Heart left ventricle (tissue), 16 donors: Measurements from ENCODE around the gene RACGAP1. TPM values are rescaled to one million over a fixed set of nuclear protein-coding genes. Genes with fewer than 3 reads are reported as not detected.

Experiments used
- ATAC-seq, 4 donors: fragments of 200-7000 bp; cut with Tn5 transposase; one replicate each; pipeline ENCODE4 v1.9.1; 2020 to 2022; ENCODE audit warnings: moderate library complexity in 4 of 4, mild to moderate bottlenecking in 3 of 4, moderate number of reproducible peaks in 1 of 4
- DNase-seq, 5 donors: peaks; one replicate each; pipeline ENCODE4 v3.0.0-alpha.2; 2020
- H3K27ac ChIP-seq, 12 donors: fragments of 200-600 bp; sonication (generic) in 4 of 12; one replicate each; pipeline versions ENCODE4 v1.5.0 to v1.8.0; 2016 to 2022; ENCODE audit warnings: mild to moderate bottlenecking in 2 of 12
- H3K27me3 ChIP-seq, 9 donors: fragments of 200-600 bp; sonication (generic) in 2 of 9; one replicate each; pipeline versions ENCODE4 v1.5.1 to v1.8.0; 2016 to 2022; ENCODE audit warnings: mild to moderate bottlenecking in 3 of 9
- H3K36me3 ChIP-seq, 9 donors: fragments of 200-600 bp; sonication (generic) in 2 of 9; one replicate each; pipeline versions ENCODE4 v1.5.0 to v1.8.0; 2018 to 2022; ENCODE audit warnings: mild to moderate bottlenecking in 2 of 9
- H3K4me1 ChIP-seq, 12 donors: fragments of 200-600 bp; sonication (generic) in 4 of 12; one replicate each; pipeline versions ENCODE4 v1.5.0 to v1.8.0; 2016 to 2022; ENCODE audit warnings: mild to moderate bottlenecking in 3 of 12
- H3K4me3 ChIP-seq, 12 donors: fragments of 200-600 bp; sonication (generic) in 4 of 12; one replicate each; pipeline versions ENCODE4 v1.5.0 to v1.8.0; 2017 to 2022; ENCODE audit warnings: mild to moderate bottlenecking in 9 of 12, moderate library complexity in 4 of 12
- H3K9me3 ChIP-seq, 12 donors: fragments of 200-600 bp; sonication (generic) in 4 of 12; one replicate each; pipeline versions ENCODE4 v1.5.0 to v1.8.0; 2016 to 2022; ENCODE audit warnings: mild to moderate bottlenecking in 1 of 12
- CTCF ChIP-seq, 12 donors: fragments of 200-600 bp; sonication (generic) in 4 of 12; IDR thresholded peaks; one replicate each; pipeline versions ENCODE4 v1.5.0 to v1.8.0; 2018 to 2022; ENCODE audit warnings: antibody characterized with exemption in 12 of 12, mild to moderate bottlenecking in 5 of 12
- POLR2A ChIP-seq, 2 donors: fragments of 450-650 bp; IDR thresholded peaks; one replicate each; pipeline ENCODE4 v1.6.1; 2017; ENCODE audit warnings: antibody characterized with exemption in 2 of 2, mild to moderate bottlenecking in 2 of 2, moderate library complexity in 2 of 2
- WGBS, 4 donors: extraction: QIAGEN DNeasy Blood & Tissue Kit in 2 of 4; methylation state at CpG; one replicate each; pipeline versions ENCODE4 v1.1.5 to v1.1.7; 2013 to 2018; 5-methylcytosine and 5-hydroxymethylcytosine counted together
- intact Hi-C, 10 donors: fragments of 100-400 bp; cut with DNase I; formaldehyde crosslinking; loops; one replicate each; pipeline versions ENCODE4 v1.11.1 to v1.14.2; 2022
- polyA plus RNA-seq, 2 donors: library from polyadenylated mRNA; stranded (reverse); fragments of 200-250 nt; gene quantifications; one replicate each; pipeline ENCODE4 v1.2.3, GENCODE V29; 2013
- total RNA-seq, 9 donors: library from RNA; depleted of rRNA in 2 of 9; stranded (reverse); fragments of >200 nt in 2 of 9; fragmentation: NEBNext Ultra II Directional in 3 of 9; extraction: Animal tissue kit (Norgen Biotek cat#: 25700) in 3 of 9; gene quantifications; one replicate each; pipeline versions ENCODE4 v1.1.0 to v1.2.4, GENCODE V29; 2016 to 2023
- donor health status: ischemic (EF 13 %, LVEDD 7.1; RV severe dilation, severe dysfunction).
- donor health status: healthy with polysubstance abuse.
- donor health status: DM: no; HTN: yes; CAD: no.
- donor health status: DM: no; HTN: no; CAD: no.
- donor health status: ischemic (EF 25% LVEDD 6.9; RV normal size, moderate dysfunction).
- donor health status: ischemic (EF 25% LVEDD 5.7; RV mildly dilated, moderate dysfunction).
- donor health status: healthy.
- donor health status: DM: yes; HTN: yes; CAD: no.
- donor health status: ischemic (EF 35%, LVEDD 5.7; RV mildly dilated, moderate dysfunction).
- donor health status: nonischemic (EF 11% LVEDD 7.7; RV severe dilation, severe dysfunction).
- donor health status: DM: yes; HTN: yes; CAD: no.
- donor health status: PGD.
- donor health status: ischemic (EF 29% LVEDD 5.4; RV normal size, mild dysfunction).
- donor health status: nonischemic (EF 23%, LVEDD 6.1; RV moderate dilation, normal function).

RACGAP1 gene
- total and polyA plus RNA-seq, 11 donors: 0.91 to 17.8 (median 5.2) TPM

- intact Hi-C loops: loop anchor here in 1 of 10 donors (10.0 kb wide), 1 partner anchor 302 kb away; no protein-coding TSS in a partner anchor
- peak in 3 of 4 donors; percentile 43 to 61 (median 58) for ATAC-seq
Measured at GRCh38 chr12:50066402-50066801, 41.1 kb upstream of the RACGAP1 start.

GRCh38 chr12:50065726-50066310, 40.5 kb upstream of the RACGAP1 start:
- Histone ChIP-seq H3K27me3 (no peaks in the 10 kb centered on the region), H3K4me1 (peaks cover 0 to 13% (median 1%) of the 10 kb centered on the region in 12 donors), H3K4me3 (no peak overlapping the region), H3K36me3 (no peaks in the 10 kb centered on the region), H3K9me3 (no peaks in the 10 kb centered on the region), H3K27ac (no peak overlapping the region)
- no peak for ATAC-seq
- intact Hi-C loops: loop anchor here in 1 of 10 donors (10.0 kb wide), 1 partner anchor 301 kb away; no protein-coding TSS in a partner anchor
- WGBS, 4 donors: 74 to 89% (median 78%) methylated on average over 3 of the region's 3 CpGs
- TF ChIP-seq CTCF (IDR thresholded peaks at IDR 0.05) (no peak), POLR2A (IDR thresholded peaks at IDR 0.05) (no peak)
- no peak for DNase-seq

More at GRCh38 chr12:50066402-50066801, 41.1 kb upstream of the RACGAP1 start:
- peak in 2 of 5 donors; percentile 35 to 42 for DNase-seq
- H3K9me3 ChIP-seq: no peaks in the 10 kb centered on the region
- H3K27ac ChIP-seq: peak overlapping the region in 1 of 12 donors; percentile 34
- WGBS, 4 donors: 39 to 50% (median 44%) methylated on average over 5 of the region's 5 CpGs
- H3K36me3 ChIP-seq: no peaks in the 10 kb centered on the region
- peaks cover 0 to 13% (median 2%) of the 10 kb centered on the region in 12 donors for H3K4me1 ChIP-seq
- H3K4me3 ChIP-seq: no peak overlapping the region
- no peaks in the 10 kb centered on the region for H3K27me3 ChIP-seq
- TF ChIP-seq CTCF (IDR thresholded peaks at IDR 0.05): no peak
- TF ChIP-seq POLR2A (IDR thresholded peaks at IDR 0.05): no peak

- ATAC-seq (no peak), DNase-seq (no peak)
- no peak overlapping the region for H3K4me3 ChIP-seq
- H3K36me3 ChIP-seq: no peaks in the 10 kb centered on the region
- H3K27ac ChIP-seq: no peak overlapping the region
- H3K4me1 ChIP-seq: peaks cover 0 to 14% (median 1%) of the 10 kb centered on the region in 12 donors
- H3K27me3 ChIP-seq: peaks cover 0 to 10% (median 0%) of the 10 kb centered on the region in 9 donors
- H3K9me3 ChIP-seq: no peaks in the 10 kb centered on the region
- intact Hi-C loops: loop anchor here in 3 of 10 donors (5.0 to 10.0 kb wide), 3 partner anchors 96 to 298 kb away; no protein-coding TSS in a partner anchor
- 82 to 94% (median 86%) methylated on average over 3 to 5 of the region's 5 CpGs for WGBS, 4 donors
- TF ChIP-seq POLR2A (IDR thresholded peaks at IDR 0.05) (no peak), CTCF (IDR thresholded peaks at IDR 0.05) (no peak)
Measured at GRCh38 chr12:50062728-50063460, 37.6 kb upstream of the RACGAP1 start.
